ENCODE measurements around the gene NR2C2.

The NR2C2 gene

DNA sequence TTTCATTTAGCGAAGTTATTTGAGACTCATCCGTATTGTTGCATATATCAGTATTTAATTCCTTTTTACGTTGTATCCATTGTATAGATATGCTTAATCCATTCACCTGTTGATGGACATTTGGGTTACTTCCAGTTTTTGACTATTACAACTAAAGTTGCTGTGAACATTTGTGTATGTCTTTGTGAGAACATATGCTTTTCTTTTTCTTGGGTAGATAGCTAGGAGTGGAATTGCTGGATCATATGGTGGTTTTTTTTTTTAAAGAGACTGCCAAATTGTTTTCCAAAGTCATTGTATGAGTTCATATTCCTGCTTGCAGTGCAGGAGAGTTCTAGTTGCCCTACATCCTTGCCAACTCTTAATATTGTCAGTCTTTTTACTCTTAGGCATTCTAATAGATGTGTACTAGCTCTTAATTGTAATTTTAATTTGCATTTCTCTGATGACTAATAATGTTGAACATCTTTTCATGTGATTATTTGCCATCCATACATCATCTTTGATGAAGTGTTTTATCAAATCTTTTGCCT, 37.3 kb downstream of the NR2C2 start:
- TF ChIP-seq, protein P1, sequence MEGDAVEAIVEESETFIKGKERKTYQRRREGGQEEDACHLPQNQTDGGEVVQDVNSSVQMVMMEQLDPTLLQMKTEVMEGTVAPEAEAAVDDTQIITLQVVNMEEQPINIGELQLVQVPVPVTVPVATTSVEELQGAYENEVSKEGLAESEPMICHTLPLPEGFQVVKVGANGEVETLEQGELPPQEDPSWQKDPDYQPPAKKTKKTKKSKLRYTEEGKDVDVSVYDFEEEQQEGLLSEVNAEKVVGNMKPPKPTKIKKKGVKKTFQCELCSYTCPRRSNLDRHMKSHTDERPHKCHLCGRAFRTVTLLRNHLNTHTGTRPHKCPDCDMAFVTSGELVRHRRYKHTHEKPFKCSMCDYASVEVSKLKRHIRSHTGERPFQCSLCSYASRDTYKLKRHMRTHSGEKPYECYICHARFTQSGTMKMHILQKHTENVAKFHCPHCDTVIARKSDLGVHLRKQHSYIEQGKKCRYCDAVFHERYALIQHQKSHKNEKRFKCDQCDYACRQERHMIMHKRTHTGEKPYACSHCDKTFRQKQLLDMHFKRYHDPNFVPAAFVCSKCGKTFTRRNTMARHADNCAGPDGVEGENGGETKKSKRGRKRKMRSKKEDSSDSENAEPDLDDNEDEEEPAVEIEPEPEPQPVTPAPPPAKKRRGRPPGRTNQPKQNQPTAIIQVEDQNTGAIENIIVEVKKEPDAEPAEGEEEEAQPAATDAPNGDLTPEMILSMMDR (conservative IDR thresholded peaks at IDR 0.05; ENCODE audit: low read depth, low read length) = no peak
- no peak overlapping the region for H3K4me3 ChIP-seq (ENCODE audit: low read depth, low read length)
- no peak for DNase-seq (ENCODE audit: low read depth)

GRCh38 chr3:14988988-14989394, 41.6 kb downstream of the NR2C2 start:
- no peak overlapping the region for H3K4me3 ChIP-seq (ENCODE audit: low read depth, low read length)
- TF ChIP-seq, protein P1 (conservative IDR thresholded peaks at IDR 0.05; ENCODE audit: low read depth, low read length) = no peak
- no peak for DNase-seq (ENCODE audit: low read depth)

- H3K4me3 ChIP-seq (ENCODE audit: low read depth, low read length) = no peak overlapping the region
- DNase-seq (ENCODE audit: low read depth) = peak; percentile 82
- TF ChIP-seq, protein P1 (conservative IDR thresholded peaks at IDR 0.05; ENCODE audit: low read depth, low read length) = no peak
These were observed 42.8 kb downstream of the NR2C2 start for GRCh38 chr3:14989943-14990779.

DNA sequence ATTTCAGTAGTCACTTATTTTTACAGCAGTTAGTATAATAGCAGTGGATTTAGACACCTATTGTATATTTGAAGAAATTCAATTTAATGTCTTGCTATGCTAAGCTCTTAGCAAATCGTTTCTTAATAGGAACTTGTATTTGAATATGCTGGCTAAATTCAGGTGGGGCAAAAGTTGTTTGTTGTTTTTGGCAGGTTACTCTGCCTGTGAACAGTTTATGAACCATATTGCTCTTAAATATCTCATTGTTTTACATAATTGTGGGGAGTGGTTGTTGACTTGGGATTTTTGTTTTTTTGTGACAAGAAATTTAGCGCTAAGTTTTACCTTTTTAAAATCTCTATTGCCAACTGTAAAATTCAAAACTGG, 43.4 kb downstream of the NR2C2 start:
- no peak overlapping the region for H3K4me3 ChIP-seq (ENCODE audit: low read depth, low read length)
- DNase-seq (ENCODE audit: low read depth) = no peak
- TF ChIP-seq, protein P1 (conservative IDR thresholded peaks at IDR 0.05; ENCODE audit: low read depth, low read length) = no peak

DNA sequence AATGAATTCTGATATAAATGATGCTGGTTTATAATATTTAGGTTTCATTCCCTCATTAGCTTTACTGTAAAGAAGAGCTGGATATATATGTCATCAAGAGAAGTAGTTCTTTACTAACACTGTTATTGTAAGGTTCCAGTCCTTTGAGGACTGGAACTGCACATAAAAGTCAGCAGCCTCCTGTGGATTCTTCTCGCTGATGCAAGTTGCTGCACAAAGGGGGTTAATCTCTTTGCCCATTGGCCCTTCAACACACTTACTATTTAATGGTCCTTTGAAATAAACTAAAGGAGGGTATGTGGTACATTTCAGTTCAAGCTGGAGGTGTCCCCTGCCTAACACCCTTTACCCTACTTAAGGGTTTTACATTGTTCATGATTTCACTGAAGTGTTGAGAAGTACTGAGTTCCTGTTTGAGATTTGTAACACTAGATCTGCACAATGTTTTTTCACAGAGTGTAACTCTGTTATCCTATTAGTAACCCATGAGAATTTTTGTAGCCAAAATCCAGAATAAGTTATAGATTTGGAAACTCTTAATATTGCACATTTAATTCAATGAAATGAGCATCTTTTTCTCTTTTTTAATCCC, 43.9 kb downstream of the NR2C2 start:
- TF ChIP-seq, protein P1 (conservative IDR thresholded peaks at IDR 0.05; ENCODE audit: low read depth, low read length) = no peak
- peak; percentile 38 for DNase-seq (ENCODE audit: low read depth)
- no peak overlapping the region for H3K4me3 ChIP-seq (ENCODE audit: low read depth, low read length)

DNA sequence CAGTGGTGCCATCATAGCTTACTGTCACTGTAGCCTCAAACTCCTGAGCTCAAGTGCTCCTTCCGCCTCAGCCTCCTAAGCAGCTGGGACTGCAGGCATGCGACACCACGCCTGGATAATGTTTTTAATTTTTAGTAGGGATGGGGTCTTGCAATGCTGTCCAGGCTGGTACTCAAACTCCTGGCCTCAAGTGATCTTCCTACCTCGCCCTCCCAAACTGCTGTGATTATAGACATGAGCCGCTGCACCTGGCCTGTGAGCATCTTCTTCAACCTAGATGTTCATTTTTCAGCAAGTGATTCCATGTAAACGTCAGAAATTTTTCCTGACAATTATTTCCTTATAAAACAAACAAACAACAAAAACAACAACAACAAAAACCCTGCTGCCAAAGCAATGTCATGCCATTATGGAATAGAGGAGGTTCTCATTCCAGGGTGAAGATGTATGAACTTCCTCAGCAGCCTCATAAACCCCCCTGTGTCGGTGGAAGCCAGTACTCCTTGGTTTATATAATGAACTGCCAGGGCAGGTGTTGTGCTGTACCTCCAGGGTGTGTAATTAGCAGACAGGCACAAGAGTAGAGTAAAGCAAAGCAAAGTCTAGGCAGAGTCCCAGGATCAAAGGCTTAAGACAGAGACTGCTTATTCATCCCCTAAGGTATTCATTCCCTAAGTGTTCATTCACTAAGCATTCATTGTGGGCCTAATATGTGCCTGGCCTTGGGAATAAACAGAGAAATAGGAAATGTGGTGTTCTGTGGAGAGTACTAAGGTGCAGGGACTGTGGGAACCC, 44.6 kb downstream of the NR2C2 start:
- DNase-seq (ENCODE audit: low read depth) = no peak
- TF ChIP-seq, protein P1 (conservative IDR thresholded peaks at IDR 0.05; ENCODE audit: low read depth, low read length) = no peak

More for the DNA sequence above, 44.6 kb downstream of the NR2C2 start:
- no peak overlapping the region for H3K4me3 ChIP-seq (ENCODE audit: low read depth, low read length)
